Keratinocyte (primary cell): Measurements from ENCODE around the gene OR10J5.

Experiments used
- CTCF ChIP-seq, 3 experiments: IDR thresholded peaks in 1 of 3; conservative IDR thresholded peaks in 1 of 3; optimal IDR thresholded peaks in 1 of 3; 2 replicates in 2 of 3; 3 replicates in 1 of 3; pipeline versions ENCODE3 to v1.5.1; 2011; ENCODE audit warnings: low read length in 3 of 3, mild to moderate bottlenecking in 3 of 3, moderate library complexity in 2 of 3, control low read depth in 1 of 3, inconsistent platforms in 1 of 3; ENCODE audit not compliant: insufficient read depth in 2 of 3; ENCODE audit errors: extremely low read depth in 1 of 3
- EZH2 ChIP-seq: IDR thresholded peaks from one replicate; pipeline ENCODE4 v1.6.1; 2012; ENCODE audit warnings: inconsistent platforms, mild to moderate bottlenecking, low read length, moderate library complexity

- TF ChIP-seq CTCF (optimal IDR thresholded peaks at IDR 0.05 in 1 of 3, IDR thresholded peaks at IDR 0.05 in 1 of 3, conservative IDR thresholded peaks at IDR 0.05 in 1 of 3; ENCODE audit: extremely low read depth in 1 of 3, insufficient read depth in 2 of 3, low read length in 3 of 3) (no peak), EZH2 (no peak)
These were observed 25.7 kb upstream of the OR10J5 start for GRCh38 chr1:159561497-159561896.
